Ascending aorta (tissue), 2 donors: ENCODE results near the gene GPA33. TPM values are rescaled to one million over a fixed set of nuclear protein-coding genes. Genes with fewer than 3 reads are reported as not detected.

Experiments used
- DNase-seq, 2 donors: peaks; one replicate each; pipeline ENCODE4 v3.0.0-alpha.2; 2019; ENCODE audit warnings: low spot score in 2 of 2
- H3K27ac ChIP-seq, 2 donors: fragments of 200-600 bp; sonication (generic); one replicate each; pipeline ENCODE4 v1.5.1; 2016 to 2017; ENCODE audit warnings: mild to moderate bottlenecking in 1 of 2
- H3K27me3 ChIP-seq: fragments of 200-600 bp; sonication (generic); one replicate; pipeline ENCODE4 v1.5.1; 2017
- H3K36me3 ChIP-seq, 2 donors: fragments of 200-600 bp; sonication (generic); one replicate each; pipeline ENCODE4 v1.5.1; 2016
- H3K4me1 ChIP-seq, 2 donors: fragments of 200-600 bp; sonication (generic); one replicate each; pipeline ENCODE4 v1.5.1; 2016 to 2017; ENCODE audit warnings: mild to moderate bottlenecking in 1 of 2
- H3K4me3 ChIP-seq, 2 donors: fragments of 200-600 bp; sonication (generic); one replicate each; pipeline ENCODE4 v1.5.1; 2016 to 2017; ENCODE audit warnings: mild to moderate bottlenecking in 1 of 2
- H3K9me3 ChIP-seq, 2 donors: fragments of 200-600 bp; sonication (generic); one replicate each; pipeline ENCODE4 v1.5.1; 2016
- intact Hi-C: fragments of 100-400 bp; cut with DNase I; formaldehyde crosslinking; loops from one replicate; pipeline ENCODE4 v1.15.1; 2023
- total RNA-seq: library from RNA; depleted of rRNA; stranded (reverse); fragments of >200 nt; gene quantifications from one replicate; pipeline ENCODE4 v1.1.0, GENCODE V29; 2016
- TF ChIP-seq, protein P1 (sequence below), 3 experiments: fragments of 200-600 bp in 2 of 3; fragments of 450-650 bp in 1 of 3; sonication (generic) in 2 of 3; IDR thresholded peaks; one replicate each; pipeline ENCODE4 v1.5.1; 2016 to 2019; ENCODE audit warnings: antibody characterized with exemption in 3 of 3, mild to moderate bottlenecking in 1 of 3, moderate library complexity in 1 of 3

GPA33 gene
- total RNA-seq, 1 donor from 2014 or later = not detected

DNA sequence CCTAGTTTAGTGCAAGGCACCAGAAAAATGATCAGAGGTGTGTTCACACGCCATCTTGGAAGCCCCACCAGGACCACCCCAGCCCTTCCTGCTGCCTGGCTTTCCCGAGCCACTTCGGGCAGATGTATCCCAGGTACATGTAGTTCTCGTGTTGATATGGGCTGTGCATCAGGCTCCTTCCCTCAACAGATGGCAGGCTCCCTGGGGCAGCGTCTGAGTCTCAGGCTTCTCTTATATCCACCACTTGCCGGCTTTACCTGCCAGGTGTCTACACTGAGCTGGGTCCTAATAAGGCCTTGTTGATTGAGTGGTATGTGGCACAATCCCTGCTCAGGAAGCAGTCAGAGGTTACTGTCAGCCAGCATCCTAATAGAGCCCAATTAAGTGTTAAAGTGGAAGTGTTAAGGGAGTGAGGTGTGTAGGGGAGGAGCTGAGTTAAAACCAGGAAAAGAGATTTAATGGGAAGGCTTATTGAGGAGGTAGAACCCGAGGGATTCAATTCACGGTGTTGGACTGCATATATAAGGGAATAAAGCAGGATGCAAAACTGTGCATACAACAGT is 8.5 kb downstream of the GPA33 start:
- TF ChIP-seq, protein P1, sequence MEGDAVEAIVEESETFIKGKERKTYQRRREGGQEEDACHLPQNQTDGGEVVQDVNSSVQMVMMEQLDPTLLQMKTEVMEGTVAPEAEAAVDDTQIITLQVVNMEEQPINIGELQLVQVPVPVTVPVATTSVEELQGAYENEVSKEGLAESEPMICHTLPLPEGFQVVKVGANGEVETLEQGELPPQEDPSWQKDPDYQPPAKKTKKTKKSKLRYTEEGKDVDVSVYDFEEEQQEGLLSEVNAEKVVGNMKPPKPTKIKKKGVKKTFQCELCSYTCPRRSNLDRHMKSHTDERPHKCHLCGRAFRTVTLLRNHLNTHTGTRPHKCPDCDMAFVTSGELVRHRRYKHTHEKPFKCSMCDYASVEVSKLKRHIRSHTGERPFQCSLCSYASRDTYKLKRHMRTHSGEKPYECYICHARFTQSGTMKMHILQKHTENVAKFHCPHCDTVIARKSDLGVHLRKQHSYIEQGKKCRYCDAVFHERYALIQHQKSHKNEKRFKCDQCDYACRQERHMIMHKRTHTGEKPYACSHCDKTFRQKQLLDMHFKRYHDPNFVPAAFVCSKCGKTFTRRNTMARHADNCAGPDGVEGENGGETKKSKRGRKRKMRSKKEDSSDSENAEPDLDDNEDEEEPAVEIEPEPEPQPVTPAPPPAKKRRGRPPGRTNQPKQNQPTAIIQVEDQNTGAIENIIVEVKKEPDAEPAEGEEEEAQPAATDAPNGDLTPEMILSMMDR (IDR thresholded peaks at IDR 0.05) = no peak
- no peaks in the 10 kb centered on the region for H3K36me3 ChIP-seq
- intact Hi-C loops = no loop called here
- no peak overlapping the region for H3K4me3 ChIP-seq
- no peak for DNase-seq
- no peaks in the 10 kb centered on the region for H3K27me3 ChIP-seq
- no peak overlapping the region for H3K27ac ChIP-seq
- no peaks in the 10 kb centered on the region for H3K4me1 ChIP-seq
- no peaks in the 10 kb centered on the region for H3K9me3 ChIP-seq

DNA sequence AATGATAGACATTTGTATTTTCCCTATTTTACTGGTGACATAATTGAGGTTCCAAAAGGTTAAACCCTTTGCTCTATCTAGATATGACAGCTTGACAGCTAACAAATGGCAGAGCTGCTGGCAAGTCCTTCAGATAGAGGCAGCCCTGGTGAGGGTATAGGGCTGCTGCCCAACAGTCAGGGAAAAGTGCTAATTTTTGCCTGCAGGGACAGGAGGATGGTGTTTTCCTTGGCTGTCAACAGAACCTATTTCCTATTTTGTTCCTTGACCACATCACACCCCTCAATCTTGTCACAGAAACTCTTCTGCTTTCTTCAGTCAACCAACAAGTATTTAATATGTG is 12.3 kb downstream of the GPA33 start:
- Histone ChIP-seq H3K27me3 (no peaks in the 10 kb centered on the region), H3K36me3 (no peaks in the 10 kb centered on the region), H3K4me3 (no peak overlapping the region), H3K27ac (no peak overlapping the region), H3K4me1 (no peaks in the 10 kb centered on the region), H3K9me3 (no peaks in the 10 kb centered on the region)
- intact Hi-C loops = no loop called here
- DNase-seq = no peak
- TF ChIP-seq, protein P1 (IDR thresholded peaks at IDR 0.05) = no peak

DNA sequence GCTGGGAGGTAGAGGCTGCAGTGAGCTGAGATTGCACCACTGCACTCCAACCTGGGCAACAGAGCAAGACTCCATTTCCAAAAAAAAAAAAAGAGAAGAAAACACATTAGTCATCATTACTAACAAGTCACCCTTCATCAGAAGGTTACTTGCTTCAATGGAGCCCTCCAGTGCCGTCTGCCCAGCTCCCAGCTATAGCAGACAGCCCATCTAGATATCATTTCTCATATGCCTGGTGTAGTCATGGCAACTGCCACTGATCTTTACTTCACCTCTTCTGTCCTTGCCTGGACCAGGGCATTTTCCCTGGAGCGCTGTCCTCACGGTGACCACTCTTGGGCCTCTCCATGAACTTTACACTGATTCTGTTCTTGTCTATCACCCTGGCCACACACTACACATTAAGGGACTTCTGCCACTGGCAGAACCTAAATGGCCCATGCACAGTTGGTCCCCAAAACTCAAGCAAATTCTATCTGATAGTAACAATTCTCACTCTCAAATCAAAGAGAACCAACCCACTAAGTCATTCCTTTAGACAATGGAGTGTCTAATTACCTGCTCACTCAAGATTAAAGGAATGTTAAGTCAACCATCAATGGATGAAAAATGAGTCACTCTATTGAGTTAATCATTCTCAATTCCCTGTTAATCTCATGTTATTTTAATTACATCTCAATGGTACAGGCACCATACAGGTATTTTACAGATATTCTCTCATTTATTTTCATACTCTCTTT is 12.9 kb downstream of the GPA33 start:
- H3K9me3 ChIP-seq = no peaks in the 10 kb centered on the region
- H3K36me3 ChIP-seq = no peaks in the 10 kb centered on the region
- H3K27me3 ChIP-seq = no peaks in the 10 kb centered on the region
- TF ChIP-seq, protein P1 (IDR thresholded peaks at IDR 0.05) = no peak
- no peak overlapping the region for H3K27ac ChIP-seq
- H3K4me1 ChIP-seq = no peaks in the 10 kb centered on the region
- DNase-seq = no peak
- intact Hi-C loops = no loop called here
- H3K4me3 ChIP-seq = no peak overlapping the region

DNA sequence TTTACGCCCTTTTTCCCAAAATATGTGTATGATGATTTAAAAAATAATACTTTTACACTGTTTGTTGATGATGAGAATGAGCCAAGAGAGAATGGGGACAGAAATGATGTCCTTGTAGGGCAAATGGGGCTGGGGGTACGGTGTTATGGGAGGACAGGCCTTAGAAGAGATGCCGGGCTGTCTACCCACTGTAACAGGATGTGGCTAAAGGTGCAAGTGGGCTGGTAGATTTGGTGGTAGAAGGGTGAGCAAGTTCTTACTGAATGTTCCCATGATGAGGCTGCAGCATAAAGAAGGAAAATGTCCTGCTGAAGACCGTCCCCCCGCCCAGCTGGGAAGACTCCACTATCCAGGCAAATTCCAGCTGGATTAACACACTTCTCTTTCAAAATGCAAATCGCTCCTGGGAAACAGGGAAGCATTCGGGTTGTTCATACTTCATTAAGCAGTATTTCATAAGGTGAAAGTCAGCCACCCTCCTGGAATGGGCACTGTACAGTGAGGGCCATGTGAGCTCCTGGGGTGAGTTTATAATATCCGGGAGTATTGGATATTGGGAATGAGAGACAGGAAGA is 14.0 kb downstream of the GPA33 start:
- intact Hi-C loops = no loop called here

DNA sequence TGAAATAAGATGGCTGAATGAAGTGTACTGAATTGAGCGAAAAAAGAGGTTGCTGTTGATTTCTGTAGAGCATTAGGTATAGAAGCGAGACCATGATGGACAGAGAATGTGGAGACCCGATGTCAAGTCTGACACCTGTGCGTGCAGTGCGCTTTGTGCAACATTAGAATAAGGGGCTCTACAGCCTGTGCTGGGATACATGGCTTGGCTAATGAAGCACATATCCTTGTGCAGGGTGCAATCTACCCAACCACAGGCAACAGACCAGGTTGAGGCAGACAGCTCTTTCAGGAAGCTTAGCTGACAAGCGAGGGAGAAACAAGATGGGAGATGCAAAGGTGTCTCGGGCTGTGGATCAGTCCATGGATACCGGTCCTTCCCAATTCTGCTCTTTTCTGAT is 18.9 kb downstream of the GPA33 start:
- intact Hi-C loops = no loop called here
- no peak overlapping the region for H3K4me3 ChIP-seq
- H3K9me3 ChIP-seq = no peaks in the 10 kb centered on the region

More for the DNA sequence above, 14.0 kb downstream of the GPA33 start:
- Histone ChIP-seq H3K27me3 (no peaks in the 10 kb centered on the region), H3K4me3 (no peak overlapping the region), H3K27ac (no peak overlapping the region), H3K9me3 (no peaks in the 10 kb centered on the region), H3K36me3 (no peaks in the 10 kb centered on the region), H3K4me1 (no peaks in the 10 kb centered on the region)
- no peak for DNase-seq
- TF ChIP-seq, protein P1 (IDR thresholded peaks at IDR 0.05) = no peak

More for the DNA sequence above, 18.9 kb downstream of the GPA33 start:
- Histone ChIP-seq H3K36me3 (no peaks in the 10 kb centered on the region), H3K4me1 (peaks cover 0 to 2% of the 10 kb centered on the region in 2 donors), H3K27me3 (no peaks in the 10 kb centered on the region), H3K27ac (no peak overlapping the region)
- DNase-seq = no peak
- TF ChIP-seq, protein P1 (IDR thresholded peaks at IDR 0.05) = no peak
